H9 (cell line): ENCODE measurements around the gene JMJD1C. TPM values are rescaled to one million over a fixed set of nuclear protein-coding genes. Genes with fewer than 3 reads are reported as not detected.

ENCODE experiments used
- DNase-seq: peaks from one replicate; pipeline ENCODE4 v3.0.0-alpha.2; 2017
- H2AFZ ChIP-seq: one replicate; pipeline ENCODE4 v1.6.1; 2013; ENCODE audit warnings: mild to moderate bottlenecking, low read length, control low read depth, moderate library complexity
- H2AK5ac ChIP-seq: 2 replicates; pipeline ENCODE4 v1.6.1; 2013; ENCODE audit warnings: low read length, control low read depth, mixed read lengths; ENCODE audit not compliant: insufficient read length
- H2BK120ac ChIP-seq: one replicate; pipeline ENCODE4 v1.6.1; 2013; ENCODE audit warnings: low read depth, mild to moderate bottlenecking, low read length, control low read depth, inconsistent platforms; ENCODE audit not compliant: poor library complexity, severe bottlenecking
- H2BK12ac ChIP-seq: 2 replicates; pipeline ENCODE4 v1.6.1; 2013; ENCODE audit warnings: low read length, control low read depth, mixed read lengths, low read depth; ENCODE audit not compliant: insufficient read length
- H2BK15ac ChIP-seq: 2 replicates; pipeline ENCODE4 v1.6.1; 2013; ENCODE audit warnings: low read depth, low read length, control low read depth
- H2BK20ac ChIP-seq: one replicate; pipeline ENCODE4 v1.6.1; 2013; ENCODE audit warnings: low read depth, mild to moderate bottlenecking, low read length, control low read depth, inconsistent platforms; ENCODE audit not compliant: poor library complexity, severe bottlenecking
- H2BK5ac ChIP-seq: 2 replicates; pipeline ENCODE4 v1.6.1; 2013; ENCODE audit warnings: low read length, control low read depth, mixed read lengths; ENCODE audit not compliant: insufficient read length
- H3K14ac ChIP-seq: 2 replicates; pipeline ENCODE4 v1.6.1; 2013; ENCODE audit warnings: low read length, control low read depth; ENCODE audit not compliant: insufficient read depth
- H3K18ac ChIP-seq: 2 replicates; pipeline ENCODE4 v1.6.1; 2013; ENCODE audit warnings: low read depth, mild to moderate bottlenecking, mixed read lengths, low read length, control low read depth; ENCODE audit not compliant: insufficient read length
- H3K23ac ChIP-seq: 2 replicates; pipeline ENCODE4 v1.6.1; 2013; ENCODE audit warnings: low read length, control low read depth, mixed read lengths, low read depth; ENCODE audit not compliant: insufficient read length
- H3K23me2 ChIP-seq: 2 replicates; pipeline ENCODE4 v1.6.1; 2013; ENCODE audit warnings: low read depth, mild to moderate bottlenecking, mixed read lengths, low read length, control low read depth; ENCODE audit not compliant: insufficient read length, poor library complexity, severe bottlenecking
- H3K27ac ChIP-seq: 2 replicates; pipeline ENCODE4 v1.5.1; 2013; ENCODE audit warnings: low read length, control low read depth, mixed read lengths, low read depth; ENCODE audit not compliant: insufficient read length
- H3K27me3 ChIP-seq: 2 replicates; pipeline ENCODE4 v1.6.1; 2013; ENCODE audit warnings: low read length, control low read depth, inconsistent platforms; ENCODE audit not compliant: insufficient read depth
- H3K4ac ChIP-seq: 2 replicates; pipeline ENCODE4 v1.6.1; 2013; ENCODE audit warnings: low read depth, mild to moderate bottlenecking, control low read depth, inconsistent platforms, low read length, moderate library complexity
- H3K4me1 ChIP-seq: 2 replicates; pipeline ENCODE4 v1.6.1; 2013; ENCODE audit warnings: low read length, control low read depth, inconsistent platforms; ENCODE audit not compliant: insufficient read depth
- H3K4me2 ChIP-seq: 2 replicates; pipeline ENCODE4 v1.6.1; 2013; ENCODE audit warnings: low read length, control low read depth, mixed read lengths; ENCODE audit not compliant: insufficient read length, insufficient read depth
- H3K56ac ChIP-seq: 2 replicates; pipeline ENCODE4 v1.6.1; 2013; ENCODE audit warnings: low read depth, mild to moderate bottlenecking, mixed read lengths, low read length, control low read depth; ENCODE audit not compliant: insufficient read length
- H3K79me1 ChIP-seq: 2 replicates; pipeline ENCODE4 v1.6.1; 2013; ENCODE audit warnings: low read depth, mild to moderate bottlenecking, moderate library complexity, low read length, control low read depth, inconsistent platforms; ENCODE audit not compliant: insufficient read depth, poor library complexity, severe bottlenecking
- H3K79me2 ChIP-seq: 2 replicates; pipeline ENCODE4 v1.6.1; 2013; ENCODE audit warnings: low read length, control low read depth, inconsistent platforms; ENCODE audit not compliant: insufficient read depth
- H3K9ac ChIP-seq: 2 replicates; pipeline ENCODE4 v1.6.1; 2013; ENCODE audit warnings: low read length, control low read depth, mixed read lengths; ENCODE audit not compliant: insufficient read length; ENCODE audit errors: extremely low read depth
- H3K9me3 ChIP-seq: one replicate; pipeline ENCODE4 v1.6.1; 2013; ENCODE audit warnings: low read depth, low read length, inconsistent platforms; ENCODE audit not compliant: control insufficient read depth
- H3T11ph ChIP-seq: one replicate; pipeline ENCODE4 v1.6.1; 2013; ENCODE audit warnings: mild to moderate bottlenecking, low read length, control low read depth, inconsistent platforms
- H4K20me1 ChIP-seq: one replicate; pipeline ENCODE4 v1.6.1; 2013; ENCODE audit not compliant: control insufficient read depth, insufficient read length, insufficient read depth
- H4K5ac ChIP-seq: 2 replicates; pipeline ENCODE4 v1.6.1; 2013; ENCODE audit warnings: low read depth, mild to moderate bottlenecking, mixed read lengths, low read length, control low read depth; ENCODE audit not compliant: insufficient read length
- H4K8ac ChIP-seq: replicated peaks from 2 replicates; pipeline ENCODE4 v1.6.1; 2013; ENCODE audit warnings: low read length, control low read depth, mixed read lengths, low read depth; ENCODE audit not compliant: insufficient read length
- H4K91ac ChIP-seq: 2 replicates; pipeline ENCODE4 v1.6.1; 2013; ENCODE audit warnings: low read depth, mild to moderate bottlenecking, moderate library complexity, mixed read lengths, low read length, control low read depth; ENCODE audit not compliant: insufficient read length
- H3K27ac Mint-ChIP-seq, 3 experiments: 2 replicates in 2 of 3; 3 replicates in 1 of 3; pipeline ENCODE4 v1.8.0; 2020 to 2021; ENCODE audit warnings: mixed read lengths in 3 of 3, mild to moderate bottlenecking in 1 of 3, moderate library complexity in 1 of 3
- H3K27me3 Mint-ChIP-seq: 2 replicates; pipeline ENCODE4 v1.8.0; 2021; ENCODE audit warnings: low read depth, mild to moderate bottlenecking, moderate library complexity, mixed read lengths
- H3K36me3 Mint-ChIP-seq, 3 experiments: 2 replicates in 2 of 3; 3 replicates in 1 of 3; pipeline ENCODE4 v1.8.0; 2020 to 2021; ENCODE audit warnings: low read depth in 3 of 3, mixed read lengths in 3 of 3; ENCODE audit not compliant: insufficient read depth in 1 of 3
- H3K4me1 Mint-ChIP-seq, 2 experiments: 2 replicates each; pipeline ENCODE4 v1.8.0; 2020; ENCODE audit warnings: mixed read lengths in 2 of 2
- H3K4me3 Mint-ChIP-seq, 2 experiments: 2 replicates in 1 of 2; 3 replicates in 1 of 2; pipeline ENCODE4 v1.8.0; 2020 to 2021; ENCODE audit warnings: mild to moderate bottlenecking in 2 of 2, mixed read lengths in 2 of 2, moderate library complexity in 1 of 2
- H3K9me3 Mint-ChIP-seq, 2 experiments: 2 replicates in 1 of 2; 3 replicates in 1 of 2; pipeline ENCODE4 v1.8.0; 2020; ENCODE audit warnings: mild to moderate bottlenecking in 2 of 2, mixed read lengths in 2 of 2, moderate library complexity in 1 of 2
- CTCF ChIP-seq: fragments of 200-600 bp; sonication (generic); conservative IDR thresholded peaks from 3 replicates; pipeline ENCODE4 v1.8.0; 2021; ENCODE audit warnings: antibody characterized with exemption, mild to moderate bottlenecking
- WGBS: extraction: QIAGEN DNeasy Blood & Tissue Kit; methylation state at CpG from one replicate; pipeline ENCODE4 v1.1.7; 2013; ENCODE audit warnings: missing lambda C conversion rate, low lambda C conversion rate, mixed read lengths; ENCODE audit not compliant: insufficient read length; ENCODE audit errors: extremely low coverage; 5-methylcytosine and 5-hydroxymethylcytosine counted together
- total RNA-seq: library from RNA; stranded (reverse); gene quantifications from 2 replicates; pipeline ENCODE4 v1.2.1, GENCODE V29; 2021

JMJD1C gene
- total RNA-seq, 1 experiment from 2014 or later, result 200 TPM

GRCh38 chr10:63133821-63134557 is 331.8 kb downstream of the JMJD1C start:
- Histone ChIP-seq H4K5ac (no peak overlapping the region), H3K4ac (no peak overlapping the region), H3K9ac (peak overlapping the region; percentile 81), H4K91ac (no peak overlapping the region), H3K23ac (no peak overlapping the region), H3K4me1 (no peaks in the 10 kb centered on the region; the same call in 1 of the 2 replicates), H3K9me3 (no peaks in the 10 kb centered on the region), H3K4me2 (peak overlapping the region; percentile 80), H3K56ac (no peak overlapping the region), H3T11ph (no peak overlapping the region), H2BK20ac (no peak overlapping the region), H3K79me2 (peaks cover 30% of the 10 kb centered on the region), H2BK5ac (no peak overlapping the region), H2BK120ac (no peak overlapping the region), H3K23me2 (peaks cover 6% of the 10 kb centered on the region), H3K79me1 (no peaks in the 10 kb centered on the region), H2AK5ac (no peak overlapping the region), H2BK15ac (no peak overlapping the region), H2AFZ (no peak overlapping the region), H2BK12ac (no peak overlapping the region), H3K27ac (no peak overlapping the region), H4K20me1 (no peaks in the 10 kb centered on the region), H4K8ac (no peak overlapping the region), H3K18ac (peak overlapping the region; percentile 34), H3K27me3 (no peaks in the 10 kb centered on the region), H3K14ac (peak overlapping the region; percentile 68)
- H3K9me3 Mint-ChIP-seq, result peaks cover 14 to 16% of the 10 kb centered on the region in 2 experiments; a peak in 4 of 5 replicates
- peaks cover 0 to 17% (median 8%) of the 10 kb centered on the region in 3 experiments; a peak in 5 of 7 replicates for H3K36me3 Mint-ChIP-seq
- no peak for TF ChIP-seq CTCF
- H3K27ac Mint-ChIP-seq, result peak overlapping the region; percentile 8 to 66 (median 53); a peak in 4 of 7 replicates
- H3K4me1 Mint-ChIP-seq, result peaks cover 20 to 23% of the 10 kb centered on the region in 2 experiments
- H3K4me3 Mint-ChIP-seq, result peak overlapping the region; percentile 82 to 87
- H3K27me3 Mint-ChIP-seq, result peaks cover 3% of the 10 kb centered on the region; the same call in 1 of the 2 replicates
- DNase-seq, result no peak
- WGBS, result no CpG with 5 or more reads among the region's 9 CpGs
